ENCODE results near the gene CAMK1G. TPM values are rescaled to one million over a fixed set of nuclear protein-coding genes. Genes with fewer than 3 reads are reported as not detected.

The CAMK1G gene
- total and polyA plus RNA-seq, 2 experiments from 2014 or later, result 0.32 to 0.76 TPM

DNA sequence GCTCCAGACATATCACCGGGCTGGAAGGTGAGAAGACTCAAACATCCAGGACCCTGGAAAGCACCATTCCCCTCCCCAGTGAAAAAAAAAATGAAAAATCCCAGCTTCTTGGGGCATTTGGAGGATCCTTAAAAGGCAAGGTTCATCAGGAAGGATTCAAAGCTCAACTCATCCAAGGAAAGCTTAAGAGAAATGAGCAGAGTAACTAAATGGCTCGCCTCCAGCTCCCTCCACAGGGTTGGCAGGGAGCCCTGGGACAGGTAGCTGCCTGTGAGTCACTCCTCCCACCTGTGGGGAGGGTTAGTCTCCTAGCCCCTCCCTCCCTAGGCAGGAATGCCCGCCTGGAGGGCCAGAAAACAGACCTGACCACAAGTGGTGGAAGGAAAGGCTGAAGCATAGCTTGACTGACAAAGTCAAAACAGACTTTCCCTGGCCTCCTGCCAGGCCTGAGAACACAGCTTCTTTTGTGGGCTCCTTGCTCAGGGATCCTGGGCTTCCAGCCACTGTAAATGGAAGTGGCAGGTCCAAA, 69.4 kb downstream of the CAMK1G start:
- H3K27ac ChIP-seq (ENCODE audit: low read depth), result no peak overlapping the region
- Mint-ChIP-seq H3K4me1 (peaks cover 17% of the 10 kb centered on the region), H3K9me3 (no peaks in the 10 kb centered on the region; the same call in 2 of the 3 replicates), H3K36me3 (ENCODE audit: low read depth) (no peaks in the 10 kb centered on the region), H3K27ac (no peak overlapping the region), H3K27me3 (ENCODE audit: insufficient read depth, low read depth, poor library complexity) (peaks cover 8% of the 10 kb centered on the region), H3K4me3 (no peak overlapping the region)
- no peaks in the 10 kb centered on the region for H3K36me3 ChIP-seq (ENCODE audit: insufficient read depth)
- no peaks in the 10 kb centered on the region for H3K27me3 ChIP-seq (ENCODE audit: insufficient read depth)
- H3K9me2 ChIP-seq (ENCODE audit: insufficient read depth), result no peaks in the 10 kb centered on the region
- H3F3A ChIP-seq (replicated peaks; ENCODE audit: low read depth), result no peaks in the 10 kb centered on the region
- H2AFZ ChIP-seq, result peak overlapping the region; percentile 84
- H3K4me2 ChIP-seq, result 0 out of 2 replicates have a peak overlapping the region, but pooled peaks have one; percentile 1
- DNase-seq (ENCODE audit: low spot score) (peak; percentile 66), ATAC-seq (peak; percentile 98)
- TF ChIP-seq, protein P1, sequence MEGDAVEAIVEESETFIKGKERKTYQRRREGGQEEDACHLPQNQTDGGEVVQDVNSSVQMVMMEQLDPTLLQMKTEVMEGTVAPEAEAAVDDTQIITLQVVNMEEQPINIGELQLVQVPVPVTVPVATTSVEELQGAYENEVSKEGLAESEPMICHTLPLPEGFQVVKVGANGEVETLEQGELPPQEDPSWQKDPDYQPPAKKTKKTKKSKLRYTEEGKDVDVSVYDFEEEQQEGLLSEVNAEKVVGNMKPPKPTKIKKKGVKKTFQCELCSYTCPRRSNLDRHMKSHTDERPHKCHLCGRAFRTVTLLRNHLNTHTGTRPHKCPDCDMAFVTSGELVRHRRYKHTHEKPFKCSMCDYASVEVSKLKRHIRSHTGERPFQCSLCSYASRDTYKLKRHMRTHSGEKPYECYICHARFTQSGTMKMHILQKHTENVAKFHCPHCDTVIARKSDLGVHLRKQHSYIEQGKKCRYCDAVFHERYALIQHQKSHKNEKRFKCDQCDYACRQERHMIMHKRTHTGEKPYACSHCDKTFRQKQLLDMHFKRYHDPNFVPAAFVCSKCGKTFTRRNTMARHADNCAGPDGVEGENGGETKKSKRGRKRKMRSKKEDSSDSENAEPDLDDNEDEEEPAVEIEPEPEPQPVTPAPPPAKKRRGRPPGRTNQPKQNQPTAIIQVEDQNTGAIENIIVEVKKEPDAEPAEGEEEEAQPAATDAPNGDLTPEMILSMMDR (conservative IDR thresholded peaks at IDR 0.05; ENCODE audit: low read depth in 2 of 2), result no peak
- TF ChIP-seq, protein P2, sequence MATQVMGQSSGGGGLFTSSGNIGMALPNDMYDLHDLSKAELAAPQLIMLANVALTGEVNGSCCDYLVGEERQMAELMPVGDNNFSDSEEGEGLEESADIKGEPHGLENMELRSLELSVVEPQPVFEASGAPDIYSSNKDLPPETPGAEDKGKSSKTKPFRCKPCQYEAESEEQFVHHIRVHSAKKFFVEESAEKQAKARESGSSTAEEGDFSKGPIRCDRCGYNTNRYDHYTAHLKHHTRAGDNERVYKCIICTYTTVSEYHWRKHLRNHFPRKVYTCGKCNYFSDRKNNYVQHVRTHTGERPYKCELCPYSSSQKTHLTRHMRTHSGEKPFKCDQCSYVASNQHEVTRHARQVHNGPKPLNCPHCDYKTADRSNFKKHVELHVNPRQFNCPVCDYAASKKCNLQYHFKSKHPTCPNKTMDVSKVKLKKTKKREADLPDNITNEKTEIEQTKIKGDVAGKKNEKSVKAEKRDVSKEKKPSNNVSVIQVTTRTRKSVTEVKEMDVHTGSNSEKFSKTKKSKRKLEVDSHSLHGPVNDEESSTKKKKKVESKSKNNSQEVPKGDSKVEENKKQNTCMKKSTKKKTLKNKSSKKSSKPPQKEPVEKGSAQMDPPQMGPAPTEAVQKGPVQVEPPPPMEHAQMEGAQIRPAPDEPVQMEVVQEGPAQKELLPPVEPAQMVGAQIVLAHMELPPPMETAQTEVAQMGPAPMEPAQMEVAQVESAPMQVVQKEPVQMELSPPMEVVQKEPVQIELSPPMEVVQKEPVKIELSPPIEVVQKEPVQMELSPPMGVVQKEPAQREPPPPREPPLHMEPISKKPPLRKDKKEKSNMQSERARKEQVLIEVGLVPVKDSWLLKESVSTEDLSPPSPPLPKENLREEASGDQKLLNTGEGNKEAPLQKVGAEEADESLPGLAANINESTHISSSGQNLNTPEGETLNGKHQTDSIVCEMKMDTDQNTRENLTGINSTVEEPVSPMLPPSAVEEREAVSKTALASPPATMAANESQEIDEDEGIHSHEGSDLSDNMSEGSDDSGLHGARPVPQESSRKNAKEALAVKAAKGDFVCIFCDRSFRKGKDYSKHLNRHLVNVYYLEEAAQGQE (IDR thresholded peaks at IDR 0.05; ENCODE audit: unreplicated experiment), result peak; percentile 26
- TF ChIP-seq, protein P3, sequence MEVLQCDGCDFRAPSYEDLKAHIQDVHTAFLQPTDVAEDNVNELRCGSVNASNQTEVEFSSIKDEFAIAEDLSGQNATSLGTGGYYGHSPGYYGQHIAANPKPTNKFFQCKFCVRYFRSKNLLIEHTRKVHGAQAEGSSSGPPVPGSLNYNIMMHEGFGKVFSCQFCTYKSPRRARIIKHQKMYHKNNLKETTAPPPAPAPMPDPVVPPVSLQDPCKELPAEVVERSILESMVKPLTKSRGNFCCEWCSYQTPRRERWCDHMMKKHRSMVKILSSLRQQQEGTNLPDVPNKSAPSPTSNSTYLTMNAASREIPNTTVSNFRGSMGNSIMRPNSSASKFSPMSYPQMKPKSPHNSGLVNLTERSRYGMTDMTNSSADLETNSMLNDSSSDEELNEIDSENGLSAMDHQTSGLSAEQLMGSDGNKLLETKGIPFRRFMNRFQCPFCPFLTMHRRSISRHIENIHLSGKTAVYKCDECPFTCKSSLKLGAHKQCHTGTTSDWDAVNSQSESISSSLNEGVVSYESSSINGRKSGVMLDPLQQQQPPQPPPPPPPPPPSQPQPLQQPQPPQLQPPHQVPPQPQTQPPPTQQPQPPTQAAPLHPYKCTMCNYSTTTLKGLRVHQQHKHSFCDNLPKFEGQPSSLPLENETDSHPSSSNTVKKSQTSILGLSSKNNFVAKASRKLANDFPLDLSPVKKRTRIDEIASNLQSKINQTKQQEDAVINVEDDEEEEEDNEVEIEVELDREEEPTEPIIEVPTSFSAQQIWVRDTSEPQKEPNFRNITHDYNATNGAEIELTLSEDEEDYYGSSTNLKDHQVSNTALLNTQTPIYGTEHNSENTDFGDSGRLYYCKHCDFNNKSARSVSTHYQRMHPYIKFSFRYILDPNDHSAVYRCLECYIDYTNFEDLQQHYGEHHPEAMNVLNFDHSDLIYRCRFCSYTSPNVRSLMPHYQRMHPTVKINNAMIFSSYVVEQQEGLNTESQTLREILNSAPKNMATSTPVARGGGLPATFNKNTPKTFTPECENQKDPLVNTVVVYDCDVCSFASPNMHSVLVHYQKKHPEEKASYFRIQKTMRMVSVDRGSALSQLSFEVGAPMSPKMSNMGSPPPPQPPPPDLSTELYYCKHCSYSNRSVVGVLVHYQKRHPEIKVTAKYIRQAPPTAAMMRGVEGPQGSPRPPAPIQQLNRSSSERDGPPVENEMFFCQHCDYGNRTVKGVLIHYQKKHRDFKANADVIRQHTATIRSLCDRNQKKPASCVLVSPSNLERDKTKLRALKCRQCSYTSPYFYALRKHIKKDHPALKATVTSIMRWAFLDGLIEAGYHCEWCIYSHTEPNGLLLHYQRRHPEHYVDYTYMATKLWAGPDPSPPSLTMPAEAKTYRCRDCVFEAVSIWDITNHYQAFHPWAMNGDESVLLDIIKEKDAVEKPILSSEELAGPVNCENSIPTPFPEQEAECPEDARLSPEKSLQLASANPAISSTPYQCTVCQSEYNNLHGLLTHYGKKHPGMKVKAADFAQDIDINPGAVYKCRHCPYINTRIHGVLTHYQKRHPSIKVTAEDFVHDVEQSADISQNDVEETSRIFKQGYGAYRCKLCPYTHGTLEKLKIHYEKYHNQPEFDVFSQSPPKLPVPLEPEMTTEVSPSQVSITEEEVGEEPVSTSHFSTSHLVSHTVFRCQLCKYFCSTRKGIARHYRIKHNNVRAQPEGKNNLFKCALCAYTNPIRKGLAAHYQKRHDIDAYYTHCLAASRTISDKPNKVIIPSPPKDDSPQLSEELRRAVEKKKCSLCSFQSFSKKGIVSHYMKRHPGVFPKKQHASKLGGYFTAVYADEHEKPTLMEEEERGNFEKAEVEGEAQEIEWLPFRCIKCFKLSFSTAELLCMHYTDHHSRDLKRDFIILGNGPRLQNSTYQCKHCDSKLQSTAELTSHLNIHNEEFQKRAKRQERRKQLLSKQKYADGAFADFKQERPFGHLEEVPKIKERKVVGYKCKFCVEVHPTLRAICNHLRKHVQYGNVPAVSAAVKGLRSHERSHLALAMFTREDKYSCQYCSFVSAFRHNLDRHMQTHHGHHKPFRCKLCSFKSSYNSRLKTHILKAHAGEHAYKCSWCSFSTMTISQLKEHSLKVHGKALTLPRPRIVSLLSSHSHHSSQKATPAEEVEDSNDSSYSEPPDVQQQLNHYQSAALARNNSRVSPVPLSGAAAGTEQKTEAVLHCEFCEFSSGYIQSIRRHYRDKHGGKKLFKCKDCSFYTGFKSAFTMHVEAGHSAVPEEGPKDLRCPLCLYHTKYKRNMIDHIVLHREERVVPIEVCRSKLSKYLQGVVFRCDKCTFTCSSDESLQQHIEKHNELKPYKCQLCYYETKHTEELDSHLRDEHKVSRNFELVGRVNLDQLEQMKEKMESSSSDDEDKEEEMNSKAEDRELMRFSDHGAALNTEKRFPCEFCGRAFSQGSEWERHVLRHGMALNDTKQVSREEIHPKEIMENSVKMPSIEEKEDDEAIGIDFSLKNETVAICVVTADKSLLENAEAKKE (CRISPR knock-in tag; IDR thresholded peaks at IDR 0.05), result peak; percentile 97
- H3K79me2 ChIP-seq (replicated peaks; ENCODE audit: insufficient read depth), result no peaks in the 10 kb centered on the region
- H3K4me3 ChIP-seq, result no peak overlapping the region
- peaks cover 7% of the 10 kb centered on the region for H3K4me1 ChIP-seq (ENCODE audit: insufficient read depth)
- H4K20me1 ChIP-seq (replicated peaks; ENCODE audit: insufficient read depth), result no peaks in the 10 kb centered on the region
